ENCODE measurements around the gene AQP2.
A peak's percentile ranks its signal among the peaks of the same experiment; 100 is the strongest.

Gene AQP2

DNA sequence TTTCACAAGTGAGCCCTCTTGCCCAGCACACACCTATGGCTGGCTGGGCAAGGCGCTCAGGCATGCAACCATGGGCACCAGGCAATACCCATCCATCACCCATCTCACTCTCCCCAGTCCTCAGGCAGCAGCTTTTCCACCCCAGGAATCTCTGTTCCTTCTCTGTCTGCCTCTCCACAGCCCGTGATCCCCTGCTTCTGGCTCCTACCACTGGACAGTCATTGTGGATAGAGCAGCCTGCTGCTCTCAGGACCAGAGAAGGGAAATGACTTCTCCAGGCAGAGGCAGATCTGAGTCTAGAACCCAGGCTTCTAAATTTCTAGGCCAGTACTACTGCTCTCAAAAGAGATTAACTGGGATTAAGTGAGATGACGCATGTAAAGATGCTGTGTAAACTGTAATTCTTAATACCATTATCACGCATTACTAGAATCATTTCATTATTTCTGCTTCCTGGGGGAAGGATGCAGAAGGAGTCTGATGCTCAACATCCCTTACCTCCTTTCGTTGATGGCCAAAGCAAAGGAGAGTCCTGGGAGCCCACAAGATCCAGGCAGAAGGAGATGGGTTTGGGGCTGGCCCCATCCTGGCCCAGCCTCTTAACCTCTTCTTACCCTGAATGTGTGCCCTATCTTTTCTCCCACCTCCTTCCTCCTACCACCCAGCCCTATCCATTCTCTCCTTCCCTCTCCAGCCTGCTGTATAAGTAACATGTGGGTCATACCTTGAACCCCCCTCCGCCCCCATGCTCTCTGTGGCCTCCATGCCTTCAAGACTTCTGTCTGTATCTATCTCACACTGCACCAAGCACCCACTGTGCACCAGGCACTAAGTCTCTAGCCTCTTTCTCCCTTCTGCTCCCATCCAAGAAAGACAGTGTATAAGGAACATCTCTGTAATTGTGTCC lies 6.4 kb downstream of the AQP2 start:
- no peak for DNase-seq

DNA sequence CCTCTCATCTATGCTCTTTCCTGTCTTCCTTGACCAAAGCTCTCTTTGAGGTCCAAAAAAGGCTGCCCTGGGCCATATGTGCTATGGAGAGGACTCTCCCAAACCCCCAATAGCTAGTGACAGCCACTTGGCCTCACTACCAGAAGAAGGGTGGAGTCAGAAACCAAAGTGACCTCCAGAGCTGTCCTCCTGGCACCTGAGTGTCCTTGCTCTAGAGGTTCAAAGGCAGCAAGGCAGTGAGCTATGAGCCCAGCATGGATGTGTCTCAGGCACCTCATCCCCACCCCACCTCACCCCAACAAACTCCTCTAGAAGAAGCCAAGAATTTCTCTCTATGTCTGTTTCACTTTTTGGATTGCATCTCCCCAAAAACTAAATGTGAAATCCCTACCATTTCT lies 7.0 kb downstream of the AQP2 start:
- DNase-seq = no peak

DNA sequence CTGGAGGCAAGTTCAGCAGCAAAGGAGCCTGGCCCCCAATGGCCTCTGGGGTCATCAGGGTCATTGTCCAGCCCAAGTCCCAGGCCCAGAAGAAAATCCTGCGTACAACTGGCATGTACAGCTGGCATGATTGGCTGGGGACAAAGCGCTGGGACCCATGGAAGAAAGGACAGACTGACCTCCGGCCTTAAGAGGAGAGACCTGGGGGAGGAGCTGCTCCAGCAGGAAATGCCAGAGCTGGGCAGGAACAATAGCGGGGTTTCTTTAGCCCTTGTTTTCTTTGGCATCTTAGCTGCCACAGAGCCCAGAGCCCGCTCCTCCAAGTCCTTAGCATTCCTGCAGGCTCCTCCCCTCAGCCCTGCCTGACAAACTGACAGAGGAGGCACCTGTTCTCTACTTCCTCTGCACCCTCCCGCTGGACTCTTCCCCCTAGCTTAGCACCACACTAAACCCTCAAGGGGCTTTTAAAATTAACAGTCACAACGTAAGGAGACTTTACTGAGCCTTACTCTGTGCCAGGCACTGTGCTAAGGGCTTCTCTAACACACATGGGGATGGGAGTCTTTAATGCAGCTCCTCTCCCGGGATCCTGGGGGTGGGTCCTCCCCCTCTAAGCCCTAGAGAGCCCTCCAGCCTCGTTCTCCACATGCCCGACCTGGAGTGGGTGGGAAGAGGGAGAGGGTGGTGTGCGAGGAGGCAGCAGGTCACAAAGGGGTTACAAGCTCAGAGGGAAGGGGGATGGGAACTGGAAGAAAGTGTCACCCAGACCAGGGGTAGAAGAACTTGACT lies 9.3 kb downstream of the AQP2 start:
- no peak for DNase-seq

DNA sequence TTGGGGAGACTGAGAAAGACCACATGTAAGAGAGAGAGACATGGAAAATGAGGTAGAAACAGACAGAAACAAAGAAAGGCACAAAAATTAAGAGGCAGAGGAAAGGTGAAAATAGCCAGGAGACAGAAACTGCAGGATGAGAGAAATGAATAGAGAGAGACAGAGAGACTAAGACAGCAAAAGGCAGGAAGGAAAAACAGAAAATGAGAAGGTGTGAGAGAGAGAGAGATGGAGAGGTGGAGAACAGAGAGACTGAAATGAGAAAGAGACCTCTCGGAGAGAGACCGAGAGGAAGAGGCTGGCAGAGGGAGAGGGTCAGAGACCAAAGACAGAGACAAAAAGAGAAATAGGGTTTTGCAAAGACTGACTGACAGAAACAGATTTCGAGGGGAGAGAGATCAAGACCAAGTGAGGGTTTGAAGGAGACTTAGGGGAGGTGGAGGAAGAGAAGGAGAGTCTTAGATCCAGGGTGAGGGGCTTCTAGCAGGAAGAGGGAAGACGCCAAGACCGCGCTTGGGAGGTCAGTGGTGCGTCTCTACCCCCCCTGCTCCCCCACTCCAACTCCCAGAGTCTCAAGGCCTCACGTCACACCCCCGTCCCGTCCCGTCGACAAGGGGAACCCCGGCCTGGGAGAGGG lies 10.1 kb downstream of the AQP2 start:
- no peak for DNase-seq

DNA sequence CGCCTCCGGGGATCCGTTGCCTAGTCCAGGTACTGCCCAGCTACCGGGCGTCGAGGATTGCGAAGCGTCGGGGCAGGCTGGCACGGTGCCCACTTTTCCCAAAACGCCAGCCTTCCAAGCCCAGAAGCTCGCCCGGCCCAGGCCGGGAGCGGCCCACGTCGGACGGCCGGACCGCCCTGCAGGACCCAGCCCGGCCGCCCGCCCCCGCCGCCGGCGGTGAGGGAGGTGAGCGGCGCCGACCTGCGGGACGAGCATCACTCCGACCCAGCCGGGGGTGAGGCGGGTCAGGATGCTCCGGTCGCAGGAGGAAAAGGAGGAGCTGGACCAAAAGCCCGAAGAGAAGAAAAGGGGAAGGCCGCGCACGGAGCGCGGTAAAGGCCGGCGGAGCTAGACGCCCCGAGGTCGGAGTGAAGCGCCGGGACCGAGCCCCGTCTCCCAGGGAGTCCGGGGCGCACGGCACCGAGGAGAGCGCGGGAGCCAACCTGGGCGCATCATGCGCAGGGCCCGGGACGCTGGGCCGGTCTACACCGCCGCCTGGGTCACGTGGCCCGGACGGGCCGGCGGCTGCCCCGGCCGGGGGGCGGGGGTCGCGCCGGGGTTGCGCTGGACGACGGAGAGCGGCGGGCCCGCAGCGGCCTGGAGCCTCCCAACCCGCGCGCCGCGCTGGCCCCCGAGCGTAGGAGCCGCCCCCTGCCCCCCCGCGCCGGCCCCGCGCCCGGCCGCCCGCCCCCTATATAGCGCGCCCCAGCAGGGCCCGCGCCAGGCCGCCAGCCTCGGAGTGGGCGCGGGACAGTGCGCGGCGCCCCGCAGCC lies 10.8 kb downstream of the AQP2 start, which contains the start of gene AQP5:
Gene AQP5 (plus strand): TSS at position 762 of the 812 bp plus-strand sequence. CDS start 146 bp downstream, outside the sequence.
- DNase-seq = no peak

DNA sequence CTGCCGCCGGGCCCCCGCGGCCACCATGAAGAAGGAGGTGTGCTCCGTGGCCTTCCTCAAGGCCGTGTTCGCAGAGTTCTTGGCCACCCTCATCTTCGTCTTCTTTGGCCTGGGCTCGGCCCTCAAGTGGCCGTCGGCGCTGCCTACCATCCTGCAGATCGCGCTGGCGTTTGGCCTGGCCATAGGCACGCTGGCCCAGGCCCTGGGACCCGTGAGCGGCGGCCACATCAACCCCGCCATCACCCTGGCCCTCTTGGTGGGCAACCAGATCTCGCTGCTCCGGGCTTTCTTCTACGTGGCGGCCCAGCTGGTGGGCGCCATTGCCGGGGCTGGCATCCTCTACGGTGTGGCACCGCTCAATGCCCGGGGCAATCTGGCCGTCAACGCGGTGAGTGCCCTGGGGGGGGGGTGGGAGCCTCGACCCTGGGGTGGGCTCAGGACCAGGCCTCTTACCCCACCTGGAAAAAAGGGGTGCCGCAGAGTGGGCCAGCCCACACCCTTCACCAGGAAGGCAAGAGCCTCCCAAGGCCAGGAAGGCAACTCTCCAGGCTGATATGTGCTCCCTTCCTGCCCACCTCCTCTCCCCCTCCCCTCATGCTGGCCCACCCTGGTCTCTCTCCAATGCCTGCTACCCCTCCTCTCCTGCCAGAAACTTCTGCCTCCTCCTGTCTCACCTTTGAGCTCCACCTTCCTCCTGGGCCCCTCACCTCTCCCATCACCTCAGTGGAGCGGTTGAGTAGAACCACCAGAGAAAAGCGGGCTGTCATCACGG lies 11.6 kb downstream of the AQP2 start:
- no peak for DNase-seq

DNA sequence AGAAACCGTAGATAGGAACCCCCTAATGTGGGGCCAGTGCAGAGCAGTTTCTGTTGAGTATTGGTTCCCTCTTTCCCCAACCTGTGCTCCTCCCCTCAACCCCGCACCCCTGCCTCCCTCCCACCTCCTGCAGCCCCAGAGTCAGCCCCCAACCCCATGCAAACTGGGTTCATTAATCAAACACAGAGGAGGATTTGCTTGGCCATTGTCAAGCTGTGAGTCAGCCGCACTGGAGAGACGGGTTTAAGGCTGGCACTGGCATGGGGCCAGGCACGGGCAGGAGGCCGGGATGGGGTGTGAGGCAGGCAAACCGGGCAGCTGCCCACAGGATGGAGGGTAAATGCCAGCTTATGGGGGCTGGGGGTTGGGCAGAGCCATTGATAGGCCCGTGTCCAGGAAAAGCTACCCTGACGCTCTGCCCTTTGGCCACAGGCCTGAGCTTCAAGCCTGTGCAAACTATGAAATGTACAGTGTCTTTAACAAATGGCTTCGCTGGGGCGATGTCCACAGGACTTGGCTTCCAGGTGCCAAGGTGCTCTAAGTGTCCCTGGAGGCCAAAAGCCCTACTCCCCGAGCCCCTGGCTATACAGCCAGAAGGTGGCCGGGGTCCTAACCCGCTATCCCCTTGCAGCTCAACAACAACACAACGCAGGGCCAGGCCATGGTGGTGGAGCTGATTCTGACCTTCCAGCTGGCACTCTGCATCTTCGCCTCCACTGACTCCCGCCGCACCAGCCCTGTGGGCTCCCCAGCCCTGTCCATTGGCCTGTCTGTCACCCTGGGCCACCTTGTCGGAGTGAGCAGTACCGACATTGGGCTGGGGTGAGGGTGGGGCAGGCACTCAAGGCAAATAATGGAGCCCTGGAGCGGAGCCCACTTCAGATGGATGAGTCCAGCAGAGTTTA lies 12.6 kb downstream of the AQP2 start:
- DNase-seq = no peak

DNA sequence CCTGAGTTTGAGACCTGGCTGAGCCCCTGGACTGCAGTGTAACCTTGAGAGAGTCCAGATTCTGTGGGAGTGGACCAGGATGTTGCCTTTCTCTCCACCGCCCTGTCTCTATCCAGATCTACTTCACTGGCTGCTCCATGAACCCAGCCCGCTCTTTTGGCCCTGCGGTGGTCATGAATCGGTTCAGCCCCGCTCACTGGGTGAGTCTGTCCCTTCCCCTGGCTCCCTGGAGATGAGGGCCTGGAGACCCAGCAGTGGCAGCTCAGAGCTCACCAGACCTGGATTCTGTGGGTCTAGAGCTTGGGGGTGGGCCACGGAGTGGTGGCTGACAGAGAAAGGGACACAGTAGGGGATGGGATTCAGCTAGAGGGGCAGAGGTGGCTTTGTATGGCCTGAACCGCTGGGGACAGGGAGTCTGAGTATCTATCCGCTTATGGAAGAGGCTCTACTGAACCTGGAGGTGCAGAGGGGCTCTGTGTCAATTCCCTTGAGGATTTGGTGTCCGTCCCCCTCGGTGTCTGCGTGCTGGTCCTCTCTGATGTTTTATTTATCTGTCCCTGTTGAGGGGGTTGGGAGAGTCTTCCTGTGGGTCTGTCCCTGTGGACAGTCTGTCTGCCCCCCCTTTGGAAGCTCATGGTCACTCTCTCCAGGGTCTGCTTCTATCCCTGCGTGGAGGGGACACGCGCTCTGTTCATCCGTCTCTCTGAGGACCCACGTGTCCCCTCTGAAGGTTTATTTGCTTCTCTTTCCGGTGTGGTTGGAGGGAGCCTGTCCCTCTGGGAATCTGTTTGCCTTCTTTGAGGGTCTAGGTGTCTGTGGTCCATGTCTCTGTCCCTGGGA lies 13.7 kb downstream of the AQP2 start:
- no peak for DNase-seq

DNA sequence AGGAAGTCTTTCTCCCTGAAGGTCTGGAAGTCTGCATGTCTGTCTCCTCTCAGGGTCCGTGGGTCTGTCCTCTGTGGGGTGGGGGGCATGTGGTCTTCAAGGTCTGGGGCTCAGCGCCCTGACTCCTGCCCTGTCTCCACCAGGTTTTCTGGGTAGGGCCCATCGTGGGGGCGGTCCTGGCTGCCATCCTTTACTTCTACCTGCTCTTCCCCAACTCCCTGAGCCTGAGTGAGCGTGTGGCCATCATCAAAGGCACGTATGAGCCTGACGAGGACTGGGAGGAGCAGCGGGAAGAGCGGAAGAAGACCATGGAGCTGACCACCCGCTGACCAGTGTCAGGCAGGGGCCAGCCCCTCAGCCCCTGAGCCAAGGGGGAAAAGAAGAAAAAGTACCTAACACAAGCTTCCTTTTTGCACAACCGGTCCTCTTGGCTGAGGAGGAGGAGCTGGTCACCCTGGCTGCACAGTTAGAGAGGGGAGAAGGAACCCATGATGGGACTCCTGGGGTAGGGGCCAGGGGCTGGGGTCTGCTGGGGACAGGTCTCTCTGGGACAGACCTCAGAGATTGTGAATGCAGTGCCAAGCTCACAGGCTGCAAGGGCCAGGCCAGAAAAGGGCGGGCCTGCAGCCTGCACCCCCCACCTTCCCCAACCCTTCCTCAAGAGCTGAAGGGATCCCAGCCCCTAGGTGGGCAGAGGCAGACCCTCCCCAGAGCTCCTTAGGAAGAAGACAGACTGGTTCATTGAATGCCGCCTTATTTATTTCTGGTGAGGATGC lies 14.5 kb downstream of the AQP2 start:
- DNase-seq = no peak

DNA sequence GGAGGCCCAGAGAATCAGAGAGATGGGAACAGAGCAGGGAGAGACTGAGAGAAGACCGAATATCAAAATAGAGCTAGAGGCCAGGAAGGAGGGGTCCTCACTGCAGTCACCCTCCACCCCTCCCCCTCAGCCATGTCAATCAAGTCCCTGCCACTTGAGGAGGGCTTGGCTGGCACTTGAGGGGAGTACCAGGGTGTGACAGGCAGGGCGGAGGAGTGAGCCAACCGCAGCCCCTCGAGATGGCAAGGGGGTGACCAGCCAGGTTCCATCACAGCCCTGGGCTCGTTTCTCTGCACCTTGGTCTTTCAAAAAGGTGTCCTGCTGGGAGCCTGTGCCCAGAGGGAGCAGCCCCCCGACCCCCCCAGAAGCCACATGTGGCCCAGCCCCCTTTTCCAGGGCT lies 15.3 kb downstream of the AQP2 start:
- DNase-seq = no peak

DNA sequence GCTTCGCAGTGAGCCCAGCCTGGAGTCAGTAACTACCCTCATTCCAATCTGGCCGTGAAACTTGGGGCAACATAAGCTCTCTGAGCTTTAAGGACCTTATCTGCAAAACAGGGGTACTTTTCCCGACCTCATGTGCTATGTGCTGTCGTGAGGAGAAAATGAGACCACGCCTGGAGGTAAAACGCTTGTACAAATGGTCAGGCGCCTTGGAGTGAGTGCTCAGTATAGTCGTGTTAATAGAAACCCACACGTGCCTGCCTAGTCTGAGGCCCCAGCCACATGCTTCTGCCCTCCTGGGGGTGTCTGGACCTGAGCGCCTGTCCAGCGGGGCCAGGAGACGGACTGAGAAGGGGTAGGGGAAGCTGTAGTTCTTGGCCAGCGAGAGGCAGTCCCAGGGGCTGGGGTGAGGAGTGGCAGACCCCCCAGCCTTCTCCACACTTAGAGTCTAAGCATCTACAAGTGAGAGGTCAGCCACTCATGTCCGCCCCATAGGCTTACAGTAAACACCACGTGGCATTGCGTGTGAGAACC lies 16.0 kb downstream of the AQP2 start:
- no peak for DNase-seq

DNA sequence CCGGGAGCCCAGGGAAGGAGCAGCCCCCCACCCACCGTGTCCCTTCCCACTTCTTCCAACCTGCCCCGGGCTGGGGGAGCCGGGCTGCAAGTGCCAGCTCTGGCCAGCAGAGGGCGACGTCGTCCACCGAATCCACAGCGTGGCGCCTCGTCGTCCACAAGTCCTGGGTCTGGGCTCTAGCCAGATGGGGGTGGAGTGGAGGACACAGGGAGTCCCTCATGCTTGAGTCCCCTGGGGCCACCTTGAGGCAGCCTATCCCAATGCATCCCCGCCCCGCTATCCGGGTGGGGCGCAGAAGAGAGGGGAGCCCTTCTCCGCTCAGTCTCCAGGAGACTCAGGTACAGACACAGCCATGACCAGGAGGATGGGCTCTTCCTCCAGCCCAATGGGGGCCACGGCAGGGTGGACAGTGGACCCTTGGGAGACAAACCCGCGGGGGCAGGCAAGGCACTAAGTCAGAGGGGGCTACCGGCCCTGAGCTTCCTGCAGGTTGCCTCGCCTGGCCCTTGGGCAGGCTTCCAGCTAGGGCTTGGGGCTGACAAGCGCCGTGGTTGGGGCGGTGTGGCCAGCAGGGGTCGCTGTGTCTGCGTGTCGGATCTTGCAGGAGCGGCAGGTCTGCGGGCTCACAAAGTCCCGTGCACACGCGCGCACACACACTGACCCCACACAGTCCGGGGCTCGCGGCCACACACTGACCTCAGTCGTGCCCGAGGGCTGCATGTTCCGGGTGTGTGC lies 16.7 kb downstream of the AQP2 start:
- DNase-seq = peak; percentile 58

DNA sequence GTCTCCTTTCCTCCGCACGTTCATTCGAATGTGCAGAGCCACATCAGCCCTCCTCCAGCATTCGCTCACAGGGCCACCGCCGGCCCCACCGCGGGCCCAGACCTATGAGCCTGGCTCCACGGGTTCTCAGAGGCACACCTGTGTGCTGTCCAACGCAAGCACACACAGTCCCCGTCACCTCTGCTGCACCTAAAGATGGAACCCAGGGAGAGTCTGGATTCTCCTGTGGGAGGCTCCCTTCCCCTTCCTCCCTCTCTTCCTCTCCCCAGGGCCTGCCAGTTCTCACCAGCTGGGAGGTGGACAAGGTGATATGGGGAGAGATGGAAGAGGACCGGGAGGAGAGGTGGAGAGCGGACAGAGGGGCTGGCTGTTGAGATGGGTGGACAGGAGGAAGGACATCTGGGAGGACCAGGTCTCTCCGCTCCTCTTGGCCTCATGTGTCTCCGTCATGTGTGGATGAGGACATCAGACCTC lies 17.3 kb downstream of the AQP2 start:
- DNase-seq = no peak

DNA sequence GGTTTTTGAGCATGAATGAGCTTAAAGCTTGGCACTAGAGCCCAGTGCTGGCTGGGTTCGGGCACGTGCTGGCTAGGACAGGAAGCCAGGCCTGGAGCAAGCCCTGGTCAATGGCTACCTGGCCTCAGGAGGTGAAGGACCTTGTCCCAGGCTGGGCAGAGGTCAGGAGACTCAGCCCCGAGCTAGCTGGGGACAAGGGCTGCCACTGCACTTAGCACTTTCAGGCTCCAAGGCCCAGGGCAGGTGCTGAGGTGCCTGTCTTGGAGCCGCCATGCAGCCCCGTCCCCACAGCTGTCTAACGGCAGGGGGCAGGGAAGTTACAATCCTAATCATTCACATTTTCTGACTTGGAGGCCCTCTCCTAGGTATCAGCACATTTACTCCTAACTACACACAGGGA lies 17.9 kb downstream of the AQP2 start:
- DNase-seq = no peak

DNA sequence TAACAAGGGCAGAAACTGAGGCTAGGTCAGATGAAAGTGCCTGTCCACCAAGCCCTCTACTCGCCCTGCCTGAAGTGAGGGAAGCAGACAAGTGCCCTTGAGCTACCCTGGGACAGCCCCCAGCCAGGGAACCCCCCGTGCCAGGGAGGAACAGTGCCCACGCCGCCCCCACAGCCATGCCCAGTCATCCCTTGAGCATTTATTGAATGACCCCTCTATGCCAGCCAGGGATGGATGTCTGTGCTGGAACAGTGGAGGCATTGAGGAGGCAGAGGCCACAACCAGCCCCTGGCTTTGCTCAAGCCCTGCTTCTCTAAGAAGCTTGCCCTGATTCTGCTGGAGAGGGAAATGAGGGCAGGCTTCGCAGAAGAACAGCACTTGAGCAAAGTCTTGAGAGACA lies 18.5 kb downstream of the AQP2 start:
- DNase-seq = no peak

DNA sequence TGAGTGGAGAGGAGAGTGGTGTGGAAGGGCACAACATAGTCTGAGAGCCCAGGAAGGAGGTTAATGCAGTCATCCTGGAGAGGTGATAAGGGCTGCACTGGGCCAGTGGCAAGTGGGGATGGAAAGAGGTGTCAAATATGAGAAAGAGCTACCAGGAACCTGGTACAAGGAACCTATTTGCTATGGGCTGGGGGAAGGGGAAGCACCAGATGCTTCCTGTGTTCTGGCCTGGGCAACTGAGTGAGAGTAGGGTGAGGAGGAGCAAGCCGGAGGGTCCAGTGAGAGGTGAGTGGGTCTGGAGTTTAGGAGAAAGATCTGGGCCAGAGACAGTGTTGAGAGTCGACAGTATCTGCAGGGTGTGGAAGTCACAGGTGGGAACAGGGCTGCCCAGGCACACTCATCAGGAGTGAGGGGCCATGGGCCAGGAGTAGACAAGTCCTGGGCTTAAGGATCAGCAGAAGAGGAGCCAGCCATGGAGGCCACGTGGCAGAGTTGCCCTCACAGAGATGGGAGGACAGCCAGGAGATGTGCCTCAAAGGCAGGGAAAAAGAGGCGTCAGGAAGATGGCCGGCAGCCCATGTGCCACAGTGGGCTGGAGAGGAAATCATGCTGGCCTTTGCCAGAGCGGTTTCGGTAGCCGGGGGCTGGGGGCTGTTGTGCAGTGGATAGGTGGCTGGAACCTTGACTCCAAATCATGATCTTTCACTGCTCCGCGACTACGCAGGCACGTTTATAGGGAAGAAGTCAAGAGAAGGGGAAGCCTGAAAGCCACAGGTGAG lies 19.3 kb downstream of the AQP2 start:
- no peak for DNase-seq

DNA sequence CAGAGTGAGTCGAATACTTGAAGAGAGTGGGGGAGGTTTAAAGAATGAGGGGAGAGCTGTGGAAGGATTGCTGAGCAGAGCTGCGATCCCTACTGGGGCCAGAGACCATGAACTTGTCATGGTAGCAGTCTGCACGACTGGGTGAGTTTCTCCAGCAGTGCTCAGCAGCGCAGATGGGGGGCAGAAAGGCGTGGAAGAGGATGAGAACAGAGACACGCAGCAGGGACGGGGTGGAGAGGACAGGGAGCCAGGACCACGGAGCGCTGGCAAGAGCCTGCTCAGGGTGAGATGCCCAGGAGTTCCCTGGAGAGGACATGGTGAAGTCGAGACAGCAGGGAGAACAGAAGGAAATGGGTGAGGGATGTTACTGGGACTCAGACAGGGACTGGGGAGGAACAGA lies 20.1 kb downstream of the AQP2 start:
- DNase-seq = no peak

Measured in KG1 (cell line).